K562 (cell line): Measurements from ENCODE around the gene CNDP2. TPM values are rescaled to one million over a fixed set of nuclear protein-coding genes. Genes with fewer than 3 reads are reported as not detected.

Experiments
- ATAC-seq: fragments of 200-7000 bp; cut with Tn5 transposase; 3 replicates; pipeline ENCODE4 v1.9.1; 2020; ENCODE audit warnings: moderate library complexity
- BruUV-seq: library from RNA; stranded (reverse); fragments of 400-500 nt; replicated peaks from 2 replicates; lab custom pipeline; 2021; lab: Mats Ljungman, UMichigan
- CTCF ChIA-PET: fragments of 300-600 bp; formaldehyde crosslinking; extraction: SDS; loops from one replicate; lab custom pipeline; 2021; ENCODE audit warnings: low intra/inter-chr PET ratio; lab: Yijun Ruan, JAX
- POLR2A ChIA-PET: fragments of 300-600, 350-650 bp; sonication (Branson Sonifier 250); formaldehyde crosslinking; extraction: SDS; loops from one replicate; lab custom pipeline; 2021; ENCODE audit warnings: antibody characterized with exemption, inconsistent platforms; lab: Yijun Ruan, JAX
- DNase-seq, 4 experiments: peaks; one replicate each; pipeline versions ENCODE4 v3.0.0 to v3.0.0-alpha.2; 2011 to 2018; ENCODE audit warnings: low spot score in 3 of 4, mixed read lengths in 3 of 4; ENCODE audit errors: extremely low read depth in 1 of 4
- FAIRE-seq: peaks from 2 replicates; lab custom pipeline; 2011; peaks lifted over from hg19 to GRCh38; lab: Jason Lieb, UNC
- H2AFZ ChIP-seq: 2 replicates; pipeline ENCODE4 v1.6.0; 2011; ENCODE audit warnings: low read depth, low read length, control low read depth, inconsistent platforms
- H3K27ac ChIP-seq: fragments of 200-600 bp; 3 replicates; pipeline ENCODE4 v1.8.0; 2011; ENCODE audit warnings: low read depth, mild to moderate bottlenecking, control low read depth, inconsistent platforms, low read length, moderate library complexity, mixed read lengths; ENCODE audit errors: extremely low read depth
- H3K27me3 ChIP-seq, 2 experiments: fragments of 300-600 bp in 1 of 2; 2 replicates in 1 of 2; 3 replicates in 1 of 2; pipeline versions ENCODE4 v1.6.0 to v1.8.0; 2011; ENCODE audit warnings: inconsistent platforms in 2 of 2, low read length in 2 of 2, mild to moderate bottlenecking in 1 of 2, mixed read lengths in 1 of 2, moderate library complexity in 1 of 2; ENCODE audit not compliant: control insufficient read depth in 2 of 2, insufficient read depth in 2 of 2
- H3K36me3 ChIP-seq: fragments of 300-600 bp; 3 replicates; pipeline ENCODE4 v1.8.0; 2011; ENCODE audit warnings: mild to moderate bottlenecking, low read length, inconsistent platforms; ENCODE audit not compliant: control insufficient read depth, insufficient read depth
- H3K4me1 ChIP-seq, 2 experiments: fragments of 200-600 bp in 1 of 2; replicated peaks in 1 of 2; 2 replicates in 1 of 2; 3 replicates in 1 of 2; pipeline versions ENCODE4 v1.5.1 to v1.8.0; 2011; ENCODE audit warnings: inconsistent platforms in 2 of 2, low read length in 2 of 2, mild to moderate bottlenecking in 1 of 2, mixed read lengths in 1 of 2, moderate library complexity in 1 of 2; ENCODE audit not compliant: control insufficient read depth in 2 of 2, insufficient read depth in 2 of 2
- H3K4me2 ChIP-seq: 2 replicates; pipeline ENCODE4 v1.6.1; 2011; ENCODE audit warnings: low read length, control low read depth, inconsistent platforms, mixed read lengths; ENCODE audit not compliant: insufficient read depth
- H3K4me3 ChIP-seq: fragments of 200-600 bp; sonication (generic), shearing (Covaris generic); 2 replicates; pipeline ENCODE4 v1.5.1; 2016; ENCODE audit warnings: control low read depth, inconsistent platforms
- H3K79me2 ChIP-seq: fragments of 200-600 bp; 3 replicates; pipeline ENCODE4 v1.8.0; 2011; ENCODE audit warnings: low read length, inconsistent platforms; ENCODE audit not compliant: control insufficient read depth, insufficient read depth
- H3K9ac ChIP-seq, 2 experiments: 2 replicates each; pipeline versions ENCODE4 v1.6.0 to v1.6.1; 2011; ENCODE audit warnings: low read depth in 2 of 2, low read length in 2 of 2, control low read depth in 1 of 2, inconsistent platforms in 1 of 2, mild to moderate bottlenecking in 1 of 2, mixed read lengths in 1 of 2; ENCODE audit not compliant: insufficient read depth in 1 of 2
- H3K9me1 ChIP-seq: one replicate; pipeline ENCODE4 v1.6.0; 2011; ENCODE audit warnings: inconsistent platforms, mild to moderate bottlenecking, low read length, moderate library complexity; ENCODE audit not compliant: control insufficient read depth, insufficient read depth
- H3K9me3 ChIP-seq: replicated peaks from 2 replicates; pipeline ENCODE4 v1.5.1; 2011; ENCODE audit warnings: low read depth, low read length, inconsistent platforms; ENCODE audit not compliant: control insufficient read depth, insufficient read depth
- H4K20me1 ChIP-seq: replicated peaks from 2 replicates; pipeline ENCODE4 v1.6.1; 2011; ENCODE audit warnings: low read length, inconsistent platforms, mixed read lengths; ENCODE audit not compliant: control insufficient read depth, insufficient read depth
- CTCF ChIP-seq, 3 experiments: IDR thresholded peaks in 2 of 3; conservative IDR thresholded peaks in 1 of 3; 2 replicates each; pipeline ENCODE4 v1.5.1; 2011 to 2012; ENCODE audit warnings: low read length in 3 of 3, mild to moderate bottlenecking in 3 of 3, control low read depth in 2 of 3, improper control_type of control experiment in 1 of 3, inconsistent platforms in 1 of 3, low read depth in 1 of 3, mixed read lengths in 1 of 3, moderate library complexity in 1 of 3; ENCODE audit not compliant: insufficient read depth in 2 of 3
- ERF ChIP-seq: fragments of 450-650 bp; formaldehyde crosslinking; IDR thresholded peaks from 2 replicates; pipeline ENCODE4 v1.4.0; 2020; ENCODE audit warnings: mild to moderate bottlenecking, mixed read lengths
- HDAC3 ChIP-seq: fragments of 450-650 bp; IDR thresholded peaks from 2 replicates; pipeline ENCODE4 v1.6.1; 2018; ENCODE audit warnings: borderline replicate concordance, mild to moderate bottlenecking, moderate library complexity; ENCODE audit not compliant: partially characterized antibody
- JUNB ChIP-seq: fragments of 450-650 bp; formaldehyde crosslinking; conservative IDR thresholded peaks from 2 replicates; pipeline ENCODE4 v1.4.0; 2020; ENCODE audit warnings: mild to moderate bottlenecking
- MIER1 ChIP-seq: fragments of 450-650 bp; IDR thresholded peaks from 2 replicates; pipeline ENCODE4 v1.6.1; 2016; ENCODE audit warnings: antibody characterized with exemption, mild to moderate bottlenecking, low read depth
- NR2F6 ChIP-seq: fragments of 450-650 bp; formaldehyde crosslinking; IDR thresholded peaks from 2 replicates; pipeline ENCODE4 v1.4.0; 2020; ENCODE audit warnings: mild to moderate bottlenecking
- NR3C1 ChIP-seq: sonication (generic); formaldehyde crosslinking; IDR thresholded peaks from 2 replicates; pipeline ENCODE4 v1.8.1; 2022; ENCODE audit warnings: missing genetic modification reagents
- VEZF1 ChIP-seq: fragments of 200-800 bp; sonication (Bioruptor generic); IDR thresholded peaks from 2 replicates; pipeline ENCODE4 v1.6.1; 2017; ENCODE audit warnings: missing genetic modification characterization, missing compliant biosample characterization
- WGBS: fragments of 100-300 bp; shearing (Covaris generic); methylation state at CpG from one replicate; pipeline ENCODE4 v1.1.6; 2016; ENCODE audit warnings: low coverage, mixed read lengths; ENCODE audit not compliant: insufficient coverage; ENCODE audit errors: missing lambda C conversion rate; 5-methylcytosine and 5-hydroxymethylcytosine counted together
- in situ Hi-C: fragments of 300-500 bp; cut with MboI; formaldehyde crosslinking; loops from 4 replicates; pipeline ENCODE4 v1.15.0; 2018; ENCODE audit warnings: inconsistent platforms, mixed read lengths
- intact Hi-C: fragments of 100-400 bp; cut with micrococcal nuclease; formaldehyde crosslinking; loops from 2 replicates; pipeline ENCODE4 v1.14.2; 2022
- polyA plus RNA-seq, 8 experiments: library from polyadenylated mRNA; depleted of rRNA in 4 of 8; stranded (reverse) in 5 of 8; unstranded in 3 of 8; fragments of >200 nt; fragmentation: Nextera tagmentation in 2 of 8; fragmentation: Illumina TruSeq in 1 of 8; extraction: Ambion mirVana in 2 of 8; extraction: Trizol in 1 of 8; gene quantifications; 2 replicates each; pipeline versions ENCODE4 v1.2.1 to v1.2.3, GENCODE V29; 2011 to 2014; ENCODE audit warnings: inconsistent platforms in 1 of 8, missing spikeins in 1 of 8
- total RNA-seq, 7 experiments: library from RNA; depleted of rRNA in 6 of 7; stranded (reverse); fragments of >200 nt in 6 of 7; fragmentation: Illumina TruSeq in 2 of 7; extraction: Trizol in 2 of 7; gene quantifications; 2 replicates each; pipeline versions ENCODE4 v1.2.1 to v1.2.3, GENCODE V29; 2011 to 2021; ENCODE audit warnings: low replicate concordance in 1 of 7

The CNDP2 gene
- total and polyA plus RNA-seq, 9 of the 15 experiments (the other 6 are each of a cell fraction or from before 2014, with no cell fraction given), result 34.1 to 128 (median 53.8) TPM

GRCh38 chr18:74457725-74458421, 38.3 kb upstream of the CNDP2 start (continued):
- no peak for TF ChIP-seq MIER1
- no peak for TF ChIP-seq ERF
- TF ChIP-seq JUNB, result no peak
- TF ChIP-seq NR3C1 (CRISPR knock-in tag), result no peak
- TF ChIP-seq NR2F6 (CRISPR knock-in tag), result no peak

- Histone ChIP-seq H3K9me1 (no peaks in the 10 kb centered on the region), H4K20me1 (peaks cover 5% of the 10 kb centered on the region), H3K36me3 (no peaks in the 10 kb centered on the region), H3K4me2 (no peak overlapping the region; the same call in 1 of the 2 replicates), H3K79me2 (no peaks in the 10 kb centered on the region), H3K27me3 (peaks cover 2 to 19% of the 10 kb centered on the region in 2 experiments; a peak in 3 of 5 replicates), H2AFZ (no peak overlapping the region), H3K9me3 (no peaks in the 10 kb centered on the region), H3K9ac (no peak overlapping the region), H3K27ac (no peak overlapping the region), H3K4me1 (no peaks in the 10 kb centered on the region)
- peak in 3 of 4 experiments; percentile 20 to 30 (median 28) for DNase-seq
- POLR2A ChIA-PET, result interaction anchor here (0.6 kb wide), 1 partner anchor 23 kb away, joined by 3 read pairs; no protein-coding TSS in a partner anchor
- intact Hi-C loops (no loop called here), in situ Hi-C loops (no loop called here)
- ATAC-seq, result peak; percentile 87
- BruUV-seq, result no TSS peak
- no peak for FAIRE-seq
- WGBS, result 2% methylated on average over 7 of the region's 7 CpGs
- CTCF ChIA-PET, result interaction anchor here (0.6 kb wide), 1 partner anchor 34 kb away, joined by 3 read pairs; no protein-coding TSS in a partner anchor
- TF ChIP-seq VEZF1, result peak; percentile 47; the same call in 1 of the 2 replicates
- TF ChIP-seq CTCF (IDR thresholded peaks at IDR 0.05 in 2 of 3, conservative IDR thresholded peaks at IDR 0.05 in 1 of 3; ENCODE audit: insufficient read depth in 2 of 3, low read depth in 1 of 3, low read length in 3 of 3), result peak; percentile 14 to 28 (median 16); a peak in 3 of 6 replicates
- no peak for TF ChIP-seq HDAC3
- TF ChIP-seq, all 486 proteins: peak for 2
- H3K4me3 ChIP-seq, result no peak overlapping the region
Measured at GRCh38 chr18:74459889-74460288, 36.3 kb upstream of the CNDP2 start.
